GM12878 (cell line): ENCODE data around the gene MAPRE3. TPM values are rescaled to one million over a fixed set of nuclear protein-coding genes. Genes with fewer than 3 reads are reported as not detected.

Experiments used
- CHD2 ChIP-seq: IDR thresholded peaks from 2 replicates; pipeline ENCODE4 v1.6.1; 2011; ENCODE audit warnings: low read depth, low read length, improper control_type of control experiment, borderline replicate concordance
- CREM ChIP-seq: IDR thresholded peaks from 2 replicates; pipeline ENCODE4 v1.6.1; 2014; ENCODE audit warnings: antibody characterized with exemption, low read depth
- EZH2 ChIP-seq: IDR thresholded peaks from 2 replicates; pipeline ENCODE4 v1.6.1; 2012; ENCODE audit warnings: low read depth, mild to moderate bottlenecking, control low read depth, inconsistent platforms, low read length, borderline replicate concordance; ENCODE audit not compliant: control insufficient read depth
- FOXK2 ChIP-seq: fragments of 450-650 bp; IDR thresholded peaks from 2 replicates; pipeline ENCODE4 v1.6.1; 2017; ENCODE audit warnings: mild to moderate bottlenecking, moderate library complexity
- KDM1A ChIP-seq: fragments of 200-600 bp; sonication (generic); IDR thresholded peaks from 2 replicates; pipeline ENCODE4 v1.6.1; 2016; ENCODE audit warnings: borderline replicate concordance
- MLLT1 ChIP-seq: fragments of 450-650 bp; IDR thresholded peaks from 2 replicates; pipeline ENCODE4 v1.6.1; 2016; ENCODE audit warnings: mild to moderate bottlenecking
- MYC ChIP-seq: IDR thresholded peaks from 2 replicates; pipeline ENCODE4 v1.6.1; 2011; ENCODE audit warnings: mild to moderate bottlenecking, low read length, moderate library complexity, inconsistent platforms; ENCODE audit not compliant: insufficient read depth, insufficient replicate concordance, insufficient read length, severe bottlenecking
- NFXL1 ChIP-seq: fragments of 450-650 bp; IDR thresholded peaks from 2 replicates; pipeline ENCODE4 v1.6.1; 2017; ENCODE audit warnings: antibody characterized with exemption, mild to moderate bottlenecking, borderline replicate concordance
- PML ChIP-seq: IDR thresholded peaks from 2 replicates; pipeline ENCODE4 v1.6.1; 2012; ENCODE audit warnings: low read length, inconsistent platforms
- RELA ChIP-seq: fragments of 450-650 bp; IDR thresholded peaks from 2 replicates; pipeline ENCODE4 v1.8.0; 2014; ENCODE audit warnings: borderline replicate concordance; ENCODE audit not compliant: partially characterized antibody
- RFX5 ChIP-seq: IDR thresholded peaks from 2 replicates; pipeline ENCODE4 v1.6.1; 2011; ENCODE audit warnings: low read depth, low read length, improper control_type of control experiment
- RUNX3 ChIP-seq: IDR thresholded peaks from 2 replicates; pipeline ENCODE4 v1.6.1; 2012; ENCODE audit warnings: low read length, inconsistent platforms
- SIN3A ChIP-seq: IDR thresholded peaks from 2 replicates; pipeline ENCODE4 v1.6.1; 2012; ENCODE audit warnings: low read depth, low read length, improper control_type of control experiment
- SRF ChIP-seq, 2 experiments: IDR thresholded peaks; 2 replicates each; pipeline ENCODE4 v1.6.1; 2011; ENCODE audit warnings: low read depth in 2 of 2, low read length in 2 of 2, mild to moderate bottlenecking in 1 of 2, moderate library complexity in 1 of 2
- ZSCAN29 ChIP-seq: fragments of 450-650 bp; IDR thresholded peaks from 2 replicates; pipeline ENCODE4 v1.6.1; 2017; ENCODE audit warnings: mild to moderate bottlenecking, moderate library complexity
- polyA plus RNA-seq, 11 experiments: library from polyadenylated mRNA; depleted of rRNA in 4 of 11; unstranded in 6 of 11; stranded (reverse) in 5 of 11; fragments of >200 nt; fragmentation: Nextera tagmentation in 4 of 11; fragmentation: Illumina TruSeq in 1 of 11; extraction: Ambion mirVana in 4 of 11; extraction: Trizol in 1 of 11; gene quantifications; 1 replicate in 1 of 11; 2 replicates in 10 of 11; pipeline versions ENCODE4 v1.2.1 to v1.2.3, GENCODE V29; 2011 to 2016; ENCODE audit warnings: inconsistent platforms in 2 of 11, missing spikeins in 2 of 11, low read depth in 1 of 11
- total RNA-seq, 4 experiments: library from RNA; depleted of rRNA in 3 of 4; stranded (reverse); fragments of >200 nt in 3 of 4; fragmentation: Illumina TruSeq in 1 of 4; extraction: Trizol in 1 of 4; gene quantifications; 2 replicates each; pipeline versions ENCODE4 v1.2.1 to v1.2.3, GENCODE V29; 2013 to 2021
- TF ChIP-seq, protein P1 (sequence below): fragments of 450-650 bp; formaldehyde crosslinking; IDR thresholded peaks from 2 replicates; pipeline ENCODE4 v1.5.0; 2022; ENCODE audit warnings: mild to moderate bottlenecking, missing genetic modification characterization
- TF ChIP-seq, protein P2 (sequence below): IDR thresholded peaks from 2 replicates; pipeline ENCODE4 v1.6.1; 2012; ENCODE audit warnings: low read depth, low read length, improper control_type of control experiment
- TF ChIP-seq, protein P3 (sequence below): IDR thresholded peaks from 2 replicates; pipeline ENCODE4 v1.6.1; 2011; ENCODE audit warnings: borderline replicate concordance, low read depth, mild to moderate bottlenecking, moderate library complexity, low read length; ENCODE audit not compliant: insufficient read depth, poor library complexity, severe bottlenecking
- TF ChIP-seq, protein P4 (sequence below): IDR thresholded peaks from 2 replicates; pipeline ENCODE4 v1.6.1; 2011; ENCODE audit warnings: borderline replicate concordance, low read depth, mild to moderate bottlenecking, moderate library complexity, mixed read lengths, low read length; ENCODE audit not compliant: insufficient read depth; ENCODE audit errors: extremely low read length

Gene MAPRE3
- total and polyA plus RNA-seq, 10 of the 15 experiments (the other 5 are each of a cell fraction or from before 2014, with no cell fraction given): 0.03 to 1.3 (median 0.73) TPM; not detected in 1

GRCh38 chr2:27032495-27033252 lies 62.2 kb downstream of the MAPRE3 start, which contains the start of gene TMEM214 (continued):
- TF ChIP-seq, protein P1, sequence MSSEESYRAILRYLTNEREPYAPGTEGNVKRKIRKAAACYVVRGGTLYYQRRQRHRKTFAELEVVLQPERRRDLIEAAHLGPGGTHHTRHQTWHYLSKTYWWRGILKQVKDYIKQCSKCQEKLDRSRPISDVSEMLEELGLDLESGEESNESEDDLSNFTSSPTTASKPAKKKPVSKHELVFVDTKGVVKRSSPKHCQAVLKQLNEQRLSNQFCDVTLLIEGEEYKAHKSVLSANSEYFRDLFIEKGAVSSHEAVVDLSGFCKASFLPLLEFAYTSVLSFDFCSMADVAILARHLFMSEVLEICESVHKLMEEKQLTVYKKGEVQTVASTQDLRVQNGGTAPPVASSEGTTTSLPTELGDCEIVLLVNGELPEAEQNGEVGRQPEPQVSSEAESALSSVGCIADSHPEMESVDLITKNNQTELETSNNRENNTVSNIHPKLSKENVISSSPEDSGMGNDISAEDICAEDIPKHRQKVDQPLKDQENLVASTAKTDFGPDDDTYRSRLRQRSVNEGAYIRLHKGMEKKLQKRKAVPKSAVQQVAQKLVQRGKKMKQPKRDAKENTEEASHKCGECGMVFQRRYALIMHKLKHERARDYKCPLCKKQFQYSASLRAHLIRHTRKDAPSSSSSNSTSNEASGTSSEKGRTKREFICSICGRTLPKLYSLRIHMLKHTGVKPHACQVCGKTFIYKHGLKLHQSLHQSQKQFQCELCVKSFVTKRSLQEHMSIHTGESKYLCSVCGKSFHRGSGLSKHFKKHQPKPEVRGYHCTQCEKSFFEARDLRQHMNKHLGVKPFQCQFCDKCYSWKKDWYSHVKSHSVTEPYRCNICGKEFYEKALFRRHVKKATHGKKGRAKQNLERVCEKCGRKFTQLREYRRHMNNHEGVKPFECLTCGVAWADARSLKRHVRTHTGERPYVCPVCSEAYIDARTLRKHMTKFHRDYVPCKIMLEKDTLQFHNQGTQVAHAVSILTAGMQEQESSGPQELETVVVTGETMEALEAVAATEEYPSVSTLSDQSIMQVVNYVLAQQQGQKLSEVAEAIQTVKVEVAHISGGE (CRISPR knock-in tag): no peak
- no peak for TF ChIP-seq MYC
- peak; percentile 45 for TF ChIP-seq RUNX3
- no peak for TF ChIP-seq SRF (IDR thresholded peaks at IDR 0.05; ENCODE audit: low read depth in 2 of 2, low read length in 2 of 2)
- no peak for TF ChIP-seq EZH2
- TF ChIP-seq PML: no peak
- no peak for TF ChIP-seq ZSCAN29
- no peak for TF ChIP-seq RFX5
- peak; percentile 73 for TF ChIP-seq CREM
- peak; percentile 50; the same call in 1 of the 2 replicates for TF ChIP-seq CHD2
- TF ChIP-seq SIN3A: no peak; the same call in 1 of the 2 replicates
- no peak for TF ChIP-seq RELA
- TF ChIP-seq, protein P2, sequence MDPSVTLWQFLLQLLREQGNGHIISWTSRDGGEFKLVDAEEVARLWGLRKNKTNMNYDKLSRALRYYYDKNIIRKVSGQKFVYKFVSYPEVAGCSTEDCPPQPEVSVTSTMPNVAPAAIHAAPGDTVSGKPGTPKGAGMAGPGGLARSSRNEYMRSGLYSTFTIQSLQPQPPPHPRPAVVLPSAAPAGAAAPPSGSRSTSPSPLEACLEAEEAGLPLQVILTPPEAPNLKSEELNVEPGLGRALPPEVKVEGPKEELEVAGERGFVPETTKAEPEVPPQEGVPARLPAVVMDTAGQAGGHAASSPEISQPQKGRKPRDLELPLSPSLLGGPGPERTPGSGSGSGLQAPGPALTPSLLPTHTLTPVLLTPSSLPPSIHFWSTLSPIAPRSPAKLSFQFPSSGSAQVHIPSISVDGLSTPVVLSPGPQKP: 0 out of 2 replicates have a peak, but pooled peaks have one; percentile 14
- no peak for TF ChIP-seq FOXK2
- TF ChIP-seq NFXL1: no peak
- TF ChIP-seq, protein P3, sequence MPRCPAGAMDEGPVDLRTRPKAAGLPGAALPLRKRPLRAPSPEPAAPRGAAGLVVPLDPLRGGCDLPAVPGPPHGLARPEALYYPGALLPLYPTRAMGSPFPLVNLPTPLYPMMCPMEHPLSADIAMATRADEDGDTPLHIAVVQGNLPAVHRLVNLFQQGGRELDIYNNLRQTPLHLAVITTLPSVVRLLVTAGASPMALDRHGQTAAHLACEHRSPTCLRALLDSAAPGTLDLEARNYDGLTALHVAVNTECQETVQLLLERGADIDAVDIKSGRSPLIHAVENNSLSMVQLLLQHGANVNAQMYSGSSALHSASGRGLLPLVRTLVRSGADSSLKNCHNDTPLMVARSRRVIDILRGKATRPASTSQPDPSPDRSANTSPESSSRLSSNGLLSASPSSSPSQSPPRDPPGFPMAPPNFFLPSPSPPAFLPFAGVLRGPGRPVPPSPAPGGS: no peak
- no peak for TF ChIP-seq MLLT1
- TF ChIP-seq, protein P4, sequence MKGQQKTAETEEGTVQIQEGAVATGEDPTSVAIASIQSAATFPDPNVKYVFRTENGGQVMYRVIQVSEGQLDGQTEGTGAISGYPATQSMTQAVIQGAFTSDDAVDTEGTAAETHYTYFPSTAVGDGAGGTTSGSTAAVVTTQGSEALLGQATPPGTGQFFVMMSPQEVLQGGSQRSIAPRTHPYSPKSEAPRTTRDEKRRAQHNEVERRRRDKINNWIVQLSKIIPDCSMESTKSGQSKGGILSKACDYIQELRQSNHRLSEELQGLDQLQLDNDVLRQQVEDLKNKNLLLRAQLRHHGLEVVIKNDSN: no peak
- no peak for TF ChIP-seq KDM1A
